ENCODE results near the gene TFAP2C. TPM values are rescaled to one million over a fixed set of nuclear protein-coding genes. Genes with fewer than 3 reads are reported as not detected.

The TFAP2C gene
- total and polyA plus RNA-seq, 9 of the 15 experiments (the other 6 are each of a cell fraction or from before 2014, with no cell fraction given): 0.03 to 0.04 TPM; not detected in 7

DNA sequence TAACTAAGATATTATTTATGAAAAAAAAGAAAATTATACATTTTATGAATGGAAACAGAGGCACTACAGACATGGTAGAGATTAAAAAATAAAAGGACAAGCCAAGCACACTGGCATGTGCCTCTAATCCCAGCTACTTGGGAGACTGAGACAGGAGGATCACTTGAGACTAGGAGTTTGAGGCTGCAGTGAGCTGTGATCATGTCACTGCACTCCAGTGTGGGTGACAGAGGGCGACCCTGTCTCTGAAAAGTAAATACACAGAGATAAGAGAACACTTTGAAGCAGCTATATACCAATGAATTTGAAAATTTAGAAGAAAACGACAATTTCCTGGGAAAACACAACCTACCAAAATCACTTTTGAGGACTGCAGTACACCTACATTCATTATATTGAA lies 47.4 kb upstream of the TFAP2C start:
- ATAC-seq (no peak), FAIRE-seq (no peak), DNase-seq (ENCODE audit: extremely low read depth in 1 of 4, low spot score in 3 of 4) (no peak)
- no peaks in the 10 kb centered on the region for H3K9me1 ChIP-seq (ENCODE audit: control insufficient read depth, insufficient read depth, low read length)
- ChIA-PET CTCF (ENCODE audit: low intra/inter-chr PET ratio) (no interaction called here), POLR2A (no interaction called here)
- no peak overlapping the region for H3K9ac ChIP-seq (ENCODE audit: insufficient read depth in 1 of 2, low read depth in 2 of 2, low read length in 2 of 2)
- H4K20me1 ChIP-seq (replicated peaks; ENCODE audit: control insufficient read depth, insufficient read depth, low read length): no peaks in the 10 kb centered on the region
- H3K4me2 ChIP-seq (ENCODE audit: insufficient read depth, low read length): no peak overlapping the region
- TF ChIP-seq TAF7 (tag; IDR thresholded peaks at IDR 0.05) (no peak), TAF15 (IDR thresholded peaks at IDR 0.05; ENCODE audit: low read depth, low read length) (no peak), BRF1 (IDR thresholded peaks at IDR 0.05; ENCODE audit: borderline replicate concordance, extremely low read depth, insufficient read length) (no peak), ZNF431 (CRISPR knock-in tag; IDR thresholded peaks at IDR 0.05) (no peak), MBD2 (IDR thresholded peaks at IDR 0.05; ENCODE audit: borderline replicate concordance, low read depth) (no peak), ZNF764 (CRISPR knock-in tag; IDR thresholded peaks at IDR 0.05; ENCODE audit: low read depth) (no peak), ZC3H4 (CRISPR knock-in tag; IDR thresholded peaks at IDR 0.05; ENCODE audit: borderline replicate concordance) (no peak), TCF7L2 (IDR thresholded peaks at IDR 0.05; ENCODE audit: low read depth, low read length) (no peak), XRCC4 (IDR thresholded peaks at IDR 0.05; ENCODE audit: extremely low read depth, insufficient read depth, insufficient read length) (no peak), CCNT2 (IDR thresholded peaks at IDR 0.05; ENCODE audit: borderline replicate concordance, extremely low read depth, insufficient read length, low read depth, low read length) (no peak), PTBP1 (IDR thresholded peaks at IDR 0.05; ENCODE audit: low read depth, low read length) (no peak), ZBED1 (IDR thresholded peaks at IDR 0.05) (no peak), MCM5 (IDR thresholded peaks at IDR 0.05; ENCODE audit: low read depth) (no peak), ZNF197 (CRISPR knock-in tag; IDR thresholded peaks at IDR 0.05; ENCODE audit: low read depth) (no peak)
- TF ChIP-seq, protein P1, sequence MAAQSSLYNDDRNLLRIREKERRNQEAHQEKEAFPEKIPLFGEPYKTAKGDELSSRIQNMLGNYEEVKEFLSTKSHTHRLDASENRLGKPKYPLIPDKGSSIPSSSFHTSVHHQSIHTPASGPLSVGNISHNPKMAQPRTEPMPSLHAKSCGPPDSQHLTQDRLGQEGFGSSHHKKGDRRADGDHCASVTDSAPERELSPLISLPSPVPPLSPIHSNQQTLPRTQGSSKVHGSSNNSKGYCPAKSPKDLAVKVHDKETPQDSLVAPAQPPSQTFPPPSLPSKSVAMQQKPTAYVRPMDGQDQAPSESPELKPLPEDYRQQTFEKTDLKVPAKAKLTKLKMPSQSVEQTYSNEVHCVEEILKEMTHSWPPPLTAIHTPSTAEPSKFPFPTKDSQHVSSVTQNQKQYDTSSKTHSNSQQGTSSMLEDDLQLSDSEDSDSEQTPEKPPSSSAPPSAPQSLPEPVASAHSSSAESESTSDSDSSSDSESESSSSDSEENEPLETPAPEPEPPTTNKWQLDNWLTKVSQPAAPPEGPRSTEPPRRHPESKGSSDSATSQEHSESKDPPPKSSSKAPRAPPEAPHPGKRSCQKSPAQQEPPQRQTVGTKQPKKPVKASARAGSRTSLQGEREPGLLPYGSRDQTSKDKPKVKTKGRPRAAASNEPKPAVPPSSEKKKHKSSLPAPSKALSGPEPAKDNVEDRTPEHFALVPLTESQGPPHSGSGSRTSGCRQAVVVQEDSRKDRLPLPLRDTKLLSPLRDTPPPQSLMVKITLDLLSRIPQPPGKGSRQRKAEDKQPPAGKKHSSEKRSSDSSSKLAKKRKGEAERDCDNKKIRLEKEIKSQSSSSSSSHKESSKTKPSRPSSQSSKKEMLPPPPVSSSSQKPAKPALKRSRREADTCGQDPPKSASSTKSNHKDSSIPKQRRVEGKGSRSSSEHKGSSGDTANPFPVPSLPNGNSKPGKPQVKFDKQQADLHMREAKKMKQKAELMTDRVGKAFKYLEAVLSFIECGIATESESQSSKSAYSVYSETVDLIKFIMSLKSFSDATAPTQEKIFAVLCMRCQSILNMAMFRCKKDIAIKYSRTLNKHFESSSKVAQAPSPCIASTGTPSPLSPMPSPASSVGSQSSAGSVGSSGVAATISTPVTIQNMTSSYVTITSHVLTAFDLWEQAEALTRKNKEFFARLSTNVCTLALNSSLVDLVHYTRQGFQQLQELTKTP (IDR thresholded peaks at IDR 0.05; ENCODE audit: low read depth in 1 of 2, partially characterized antibody in 2 of 2): no peak
- TF ChIP-seq, protein P2, sequence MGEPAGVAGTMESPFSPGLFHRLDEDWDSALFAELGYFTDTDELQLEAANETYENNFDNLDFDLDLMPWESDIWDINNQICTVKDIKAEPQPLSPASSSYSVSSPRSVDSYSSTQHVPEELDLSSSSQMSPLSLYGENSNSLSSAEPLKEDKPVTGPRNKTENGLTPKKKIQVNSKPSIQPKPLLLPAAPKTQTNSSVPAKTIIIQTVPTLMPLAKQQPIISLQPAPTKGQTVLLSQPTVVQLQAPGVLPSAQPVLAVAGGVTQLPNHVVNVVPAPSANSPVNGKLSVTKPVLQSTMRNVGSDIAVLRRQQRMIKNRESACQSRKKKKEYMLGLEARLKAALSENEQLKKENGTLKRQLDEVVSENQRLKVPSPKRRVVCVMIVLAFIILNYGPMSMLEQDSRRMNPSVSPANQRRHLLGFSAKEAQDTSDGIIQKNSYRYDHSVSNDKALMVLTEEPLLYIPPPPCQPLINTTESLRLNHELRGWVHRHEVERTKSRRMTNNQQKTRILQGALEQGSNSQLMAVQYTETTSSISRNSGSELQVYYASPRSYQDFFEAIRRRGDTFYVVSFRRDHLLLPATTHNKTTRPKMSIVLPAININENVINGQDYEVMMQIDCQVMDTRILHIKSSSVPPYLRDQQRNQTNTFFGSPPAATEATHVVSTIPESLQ (CRISPR knock-in tag; IDR thresholded peaks at IDR 0.05): no peak
- TF ChIP-seq, protein P3, sequence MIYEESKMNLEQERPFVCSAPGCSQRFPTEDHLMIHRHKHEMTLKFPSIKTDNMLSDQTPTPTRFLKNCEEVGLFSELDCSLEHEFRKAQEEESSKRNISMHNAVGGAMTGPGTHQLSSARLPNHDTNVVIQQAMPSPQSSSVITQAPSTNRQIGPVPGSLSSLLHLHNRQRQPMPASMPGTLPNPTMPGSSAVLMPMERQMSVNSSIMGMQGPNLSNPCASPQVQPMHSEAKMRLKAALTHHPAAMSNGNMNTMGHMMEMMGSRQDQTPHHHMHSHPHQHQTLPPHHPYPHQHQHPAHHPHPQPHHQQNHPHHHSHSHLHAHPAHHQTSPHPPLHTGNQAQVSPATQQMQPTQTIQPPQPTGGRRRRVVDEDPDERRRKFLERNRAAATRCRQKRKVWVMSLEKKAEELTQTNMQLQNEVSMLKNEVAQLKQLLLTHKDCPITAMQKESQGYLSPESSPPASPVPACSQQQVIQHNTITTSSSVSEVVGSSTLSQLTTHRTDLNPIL (CRISPR knock-in tag; IDR thresholded peaks at IDR 0.05): no peak
- H3K4me1 ChIP-seq (replicated peaks in 1 of 2; ENCODE audit: control insufficient read depth in 2 of 2, insufficient read depth in 2 of 2, low read length in 2 of 2): no peaks in the 10 kb centered on the region; a peak in 1 of 5 replicates
- H3K4me3 ChIP-seq: no peak overlapping the region
- no peak overlapping the region for H2AFZ ChIP-seq (ENCODE audit: low read depth, low read length)
- in situ Hi-C loops (cut with MboI): loop anchor here (25.0 kb wide), 1 partner anchor 1919 kb away; no protein-coding TSS in a partner anchor
- H3K9me3 ChIP-seq (replicated peaks; ENCODE audit: control insufficient read depth, insufficient read depth, low read depth, low read length): no peaks in the 10 kb centered on the region
- peaks cover 19 to 25% of the 10 kb centered on the region in 2 experiments; a peak in 3 of 5 replicates for H3K27me3 ChIP-seq (ENCODE audit: control insufficient read depth in 2 of 2, insufficient read depth in 2 of 2, low read length in 2 of 2)
- H3K27ac ChIP-seq (ENCODE audit: extremely low read depth, low read depth, low read length): no peak overlapping the region
- WGBS (ENCODE audit: insufficient coverage, low coverage, missing lambda C conversion rate): 0% methylated on average over 2 of the region's 2 CpGs
- no TSS peak for BruUV-seq (replicated peaks)
- intact Hi-C loops (cut with micrococcal nuclease): no loop called here
- no peaks in the 10 kb centered on the region for H3K36me3 ChIP-seq (ENCODE audit: control insufficient read depth, insufficient read depth, low read length)
- no peaks in the 10 kb centered on the region for H3K79me2 ChIP-seq (ENCODE audit: control insufficient read depth, insufficient read depth, low read length)

Data from K562 (cell line).